HCT116 (cell line): Measurements from ENCODE around the gene ITIH4. TPM values are rescaled to one million over a fixed set of nuclear protein-coding genes. Genes with fewer than 3 reads are reported as not detected.

ENCODE experiments used
- ATAC-seq: fragments of 200-7000 bp; cut with Tn5 transposase; 2 replicates; pipeline ENCODE4 v1.9.1; 2020; ENCODE audit warnings: mild to moderate bottlenecking, moderate library complexity
- BruUV-seq: library from RNA; stranded (reverse); fragments of 400-500 nt; replicated peaks from 2 replicates; lab custom pipeline; 2021; lab: Mats Ljungman, UMichigan
- CTCF ChIA-PET: fragments of 300-600 bp; sonication (Branson Sonifier 250); formaldehyde crosslinking; loops from one replicate; lab custom pipeline; 2021; ENCODE audit warnings: antibody characterized with exemption; lab: Charles Lee
- POLR2A ChIA-PET: fragments of 300-600, 350-600 bp; sonication (Branson Sonifier 250); formaldehyde crosslinking; loops from one replicate; lab custom pipeline; 2021; ENCODE audit warnings: antibody characterized with exemption; lab: Charles Lee
- RAD21 ChIA-PET, 2 experiments: fragments of 300-600 bp; sonication (Branson Sonifier 250); formaldehyde crosslinking; loops; one replicate each; lab custom pipeline; 2023; ENCODE audit warnings: low total read pairs in 2 of 2; ENCODE audit not compliant: uncharacterized antibody in 2 of 2, unreplicated experiment in 2 of 2, low non-redundant PET in 1 of 2; lab: Charles Lee
- DNase-seq: peaks from one replicate; pipeline ENCODE4 v3.0.0-alpha.2; 2010; ENCODE audit warnings: low read depth, low spot score
- H2AFZ ChIP-seq: fragments of 200-600 bp; shearing (Covaris generic), sonication (generic); 2 replicates; pipeline ENCODE4 v1.6.1; 2017; ENCODE audit warnings: low read depth, mixed run types, mixed read lengths, antibody characterized with exemption, low read length; ENCODE audit not compliant: poor library complexity, severe bottlenecking
- H3K27ac ChIP-seq: 2 replicates; pipeline ENCODE4 v1.5.1; 2012; ENCODE audit warnings: low read depth, low read length
- H3K27me3 ChIP-seq: fragments of 200-600 bp; sonication (generic); 2 replicates; pipeline ENCODE4 v1.6.1; 2016; ENCODE audit warnings: mixed run types, low read length, mixed read lengths; ENCODE audit not compliant: insufficient read depth
- H3K36me3 ChIP-seq, 2 experiments: fragments of 200-500 bp in 1 of 2; fragments of 200-600 bp in 1 of 2; sonication (Bioruptor generic) in 1 of 2; sonication (generic) in 1 of 2; 2 replicates each; pipeline versions ENCODE4 v1.5.1 to v1.6.1; 2014 to 2016; ENCODE audit warnings: low read length in 2 of 2, inconsistent platforms in 1 of 2, mixed read lengths in 1 of 2, mixed run types in 1 of 2; ENCODE audit not compliant: insufficient read depth in 2 of 2, control insufficient read depth in 1 of 2
- H3K4me1 ChIP-seq, 2 experiments: fragments of 200-600 bp in 1 of 2; sonication (generic) in 1 of 2; 2 replicates each; pipeline versions ENCODE4 v1.5.1 to v1.6.1; 2012 to 2017; ENCODE audit warnings: low read length in 2 of 2, inconsistent platforms in 1 of 2, mild to moderate bottlenecking in 1 of 2, mixed read lengths in 1 of 2, mixed run types in 1 of 2, moderate library complexity in 1 of 2; ENCODE audit not compliant: insufficient read depth in 2 of 2, control insufficient read depth in 1 of 2
- H3K4me2 ChIP-seq: fragments of 200-600 bp; sonication (generic); 2 replicates; pipeline ENCODE4 v1.6.1; 2017; ENCODE audit warnings: mixed run types, low read length, mixed read lengths
- H3K4me3 ChIP-seq, 2 experiments: fragments of 200-600 bp in 1 of 2; sonication (generic) in 1 of 2; replicated peaks in 1 of 2; 2 replicates each; pipeline ENCODE4 v1.5.1; 2011 to 2016; ENCODE audit warnings: low read length in 2 of 2, control low read depth in 1 of 2, low read depth in 1 of 2, mild to moderate bottlenecking in 1 of 2, mixed read lengths in 1 of 2, mixed run types in 1 of 2
- H3K79me2 ChIP-seq: fragments of 200-600 bp; sonication (generic); 2 replicates; pipeline ENCODE4 v1.6.1; 2017; ENCODE audit warnings: mild to moderate bottlenecking, mixed run types, low read length, moderate library complexity, mixed read lengths; ENCODE audit not compliant: insufficient read depth
- H3K9ac ChIP-seq: fragments of 200-600 bp; sonication (generic); 2 replicates; pipeline ENCODE4 v1.6.1; 2016; ENCODE audit warnings: low read length, mixed read lengths
- H3K9me2 ChIP-seq: fragments of 200-600 bp; sonication (generic), shearing (Covaris generic); 2 replicates; pipeline ENCODE4 v1.6.1; 2017; ENCODE audit warnings: mixed run types, mild to moderate bottlenecking, moderate library complexity; ENCODE audit not compliant: insufficient read depth
- H3K9me3 ChIP-seq, 2 experiments: fragments of 200-500 bp in 1 of 2; fragments of 200-600 bp in 1 of 2; sonication (Bioruptor generic) in 1 of 2; sonication (generic) in 1 of 2; 2 replicates each; pipeline ENCODE4 v1.6.1; 2014 to 2017; ENCODE audit warnings: low read length in 2 of 2, mixed read lengths in 2 of 2, inconsistent platforms in 1 of 2, low read depth in 1 of 2, mild to moderate bottlenecking in 1 of 2, mixed run types in 1 of 2, moderate library complexity in 1 of 2; ENCODE audit not compliant: control insufficient read depth in 1 of 2, insufficient read depth in 1 of 2
- H4K20me1 ChIP-seq: fragments of 200-600 bp; sonication (generic), shearing (Covaris generic); 2 replicates; pipeline ENCODE4 v1.6.1; 2017; ENCODE audit warnings: mixed run types, mild to moderate bottlenecking, moderate library complexity; ENCODE audit not compliant: insufficient read depth
- CEBPB ChIP-seq: IDR thresholded peaks from 2 replicates; pipeline ENCODE4 v1.6.1; 2012; ENCODE audit warnings: low read depth
- EGR1 ChIP-seq: IDR thresholded peaks from 2 replicates; pipeline ENCODE4 v1.6.1; 2012; ENCODE audit warnings: low read depth
- ELF1 ChIP-seq: IDR thresholded peaks from 2 replicates; pipeline ENCODE4 v1.6.1; 2012; ENCODE audit warnings: low read depth, borderline replicate concordance
- JUND ChIP-seq: IDR thresholded peaks from 2 replicates; pipeline ENCODE4 v1.6.1; 2012
- POLR2AphosphoS5 ChIP-seq: IDR thresholded peaks from 2 replicates; pipeline ENCODE4 v1.6.1; 2011; ENCODE audit warnings: mild to moderate bottlenecking, low read depth, low read length, moderate library complexity
- RAD21 ChIP-seq: IDR thresholded peaks from 2 replicates; pipeline ENCODE4 v1.6.1; 2012; ENCODE audit warnings: low read depth, mild to moderate bottlenecking
- SIN3A ChIP-seq: IDR thresholded peaks from 2 replicates; pipeline ENCODE4 v1.6.1; 2012; ENCODE audit warnings: low read depth
- SRF ChIP-seq: IDR thresholded peaks from 2 replicates; pipeline ENCODE4 v1.6.1; 2012; ENCODE audit warnings: low read depth
- YY1 ChIP-seq: IDR thresholded peaks from 2 replicates; pipeline ENCODE4 v1.6.1; 2011; ENCODE audit warnings: low read length, low read depth, moderate library complexity, mild to moderate bottlenecking; ENCODE audit not compliant: insufficient replicate concordance; ENCODE audit errors: extremely low read depth
- ZFX ChIP-seq: fragments of 450-650 bp; IDR thresholded peaks from 2 replicates; pipeline ENCODE4 v1.6.1; 2017
- intact Hi-C: fragments of 100-400 bp; cut with micrococcal nuclease; formaldehyde crosslinking; loops from 2 replicates; pipeline ENCODE4 v1.10.0; 2022
- total RNA-seq: library from RNA; stranded (reverse); gene quantifications from one replicate; pipeline ENCODE4 v1.2.1, GENCODE V29; 2021; ENCODE audit not compliant: unreplicated experiment
- TF ChIP-seq, protein P1 (sequence below), 3 experiments: fragments of 200-600 bp in 1 of 3; sonication (generic) in 1 of 3; IDR thresholded peaks in 2 of 3; conservative IDR thresholded peaks in 1 of 3; 2 replicates each; pipeline ENCODE4 v1.5.1; 2012 to 2017; ENCODE audit warnings: low read depth in 2 of 3, low read length in 2 of 3, antibody characterized with exemption in 1 of 3, borderline replicate concordance in 1 of 3, control low read depth in 1 of 3, mild to moderate bottlenecking in 1 of 3, mixed read lengths in 1 of 3, mixed run types in 1 of 3, moderate library complexity in 1 of 3; ENCODE audit not compliant: insufficient read depth in 1 of 3
- TF ChIP-seq, protein P2 (sequence below): IDR thresholded peaks from 2 replicates; pipeline ENCODE4 v1.6.1; 2012
- TF ChIP-seq, protein P3 (sequence below): IDR thresholded peaks from 2 replicates; pipeline ENCODE4 v1.6.1; 2012
- TF ChIP-seq, protein P4 (sequence below): IDR thresholded peaks from 2 replicates; pipeline ENCODE4 v1.6.1; 2012; ENCODE audit warnings: low read depth

The ITIH4 gene
- total RNA-seq, 1 experiment from 2014 or later: 4.1 TPM

DNA sequence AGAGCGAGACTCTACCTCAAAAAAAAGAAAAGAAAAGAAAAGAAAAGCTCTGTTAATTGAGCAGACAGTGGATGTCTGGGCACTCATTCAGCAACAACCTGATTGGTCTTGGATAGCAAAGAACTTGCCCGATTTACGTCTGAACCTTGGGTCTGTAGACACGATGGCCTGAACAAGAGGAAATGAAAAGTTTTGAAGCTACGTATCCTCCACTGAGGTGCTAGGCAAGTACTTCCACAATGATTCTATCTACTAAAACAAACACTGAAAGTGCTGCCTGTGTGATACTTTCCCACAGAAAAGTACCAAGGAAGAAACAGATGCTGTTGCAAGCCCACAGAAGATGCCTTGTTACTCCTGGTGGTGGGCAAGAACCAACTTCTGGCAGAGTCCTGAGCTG, 26.2 kb upstream of the ITIH4 start (continued):
- no peak for TF ChIP-seq POLR2AphosphoS5
- TF ChIP-seq, protein P1, sequence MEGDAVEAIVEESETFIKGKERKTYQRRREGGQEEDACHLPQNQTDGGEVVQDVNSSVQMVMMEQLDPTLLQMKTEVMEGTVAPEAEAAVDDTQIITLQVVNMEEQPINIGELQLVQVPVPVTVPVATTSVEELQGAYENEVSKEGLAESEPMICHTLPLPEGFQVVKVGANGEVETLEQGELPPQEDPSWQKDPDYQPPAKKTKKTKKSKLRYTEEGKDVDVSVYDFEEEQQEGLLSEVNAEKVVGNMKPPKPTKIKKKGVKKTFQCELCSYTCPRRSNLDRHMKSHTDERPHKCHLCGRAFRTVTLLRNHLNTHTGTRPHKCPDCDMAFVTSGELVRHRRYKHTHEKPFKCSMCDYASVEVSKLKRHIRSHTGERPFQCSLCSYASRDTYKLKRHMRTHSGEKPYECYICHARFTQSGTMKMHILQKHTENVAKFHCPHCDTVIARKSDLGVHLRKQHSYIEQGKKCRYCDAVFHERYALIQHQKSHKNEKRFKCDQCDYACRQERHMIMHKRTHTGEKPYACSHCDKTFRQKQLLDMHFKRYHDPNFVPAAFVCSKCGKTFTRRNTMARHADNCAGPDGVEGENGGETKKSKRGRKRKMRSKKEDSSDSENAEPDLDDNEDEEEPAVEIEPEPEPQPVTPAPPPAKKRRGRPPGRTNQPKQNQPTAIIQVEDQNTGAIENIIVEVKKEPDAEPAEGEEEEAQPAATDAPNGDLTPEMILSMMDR (IDR thresholded peaks at IDR 0.05 in 2 of 3, conservative IDR thresholded peaks at IDR 0.05 in 1 of 3; ENCODE audit: borderline replicate concordance in 1 of 3, insufficient read depth in 1 of 3, low read depth in 2 of 3, low read length in 2 of 3): no peak
- TF ChIP-seq EGR1: no peak
- no peak for TF ChIP-seq ZFX
- TF ChIP-seq SRF: no peak
- TF ChIP-seq RAD21: no peak
- TF ChIP-seq, protein P2, sequence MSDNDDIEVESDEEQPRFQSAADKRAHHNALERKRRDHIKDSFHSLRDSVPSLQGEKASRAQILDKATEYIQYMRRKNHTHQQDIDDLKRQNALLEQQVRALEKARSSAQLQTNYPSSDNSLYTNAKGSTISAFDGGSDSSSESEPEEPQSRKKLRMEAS: no peak
- TF ChIP-seq, protein P3, sequence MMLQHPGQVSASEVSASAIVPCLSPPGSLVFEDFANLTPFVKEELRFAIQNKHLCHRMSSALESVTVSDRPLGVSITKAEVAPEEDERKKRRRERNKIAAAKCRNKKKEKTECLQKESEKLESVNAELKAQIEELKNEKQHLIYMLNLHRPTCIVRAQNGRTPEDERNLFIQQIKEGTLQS: no peak
- TF ChIP-seq CEBPB: no peak
- TF ChIP-seq, all 23 proteins: peak for 0

DNA sequence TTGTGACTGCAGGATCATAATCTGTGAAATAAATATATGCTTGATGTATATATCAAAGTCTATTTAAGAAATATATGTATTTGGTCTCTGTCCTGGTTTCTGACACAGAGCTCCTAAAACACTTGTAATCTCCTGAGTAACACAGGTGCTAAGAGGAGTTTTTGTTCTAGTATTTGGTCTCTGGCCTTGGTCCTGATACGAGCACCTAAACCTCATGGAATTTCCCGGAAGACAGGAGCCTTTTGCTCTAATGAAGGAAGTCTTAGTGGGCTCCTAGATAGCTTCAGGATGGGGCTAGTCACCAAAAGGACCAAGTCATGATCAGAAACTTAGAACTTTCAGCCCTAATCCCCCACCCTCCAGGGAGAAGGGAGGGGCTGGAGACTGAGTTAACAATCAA, 23.5 kb upstream of the ITIH4 start:
- no peak overlapping the region for H2AFZ ChIP-seq
- no peaks in the 10 kb centered on the region for H3K4me1 ChIP-seq
- no peak overlapping the region for H3K4me2 ChIP-seq
- ChIA-PET POLR2A (no interaction called here), CTCF (interaction anchor here (1.1 to 1.6 kb wide), 2 partner anchors 10 to 257 kb away, joined by 3 read pairs; no protein-coding TSS in a partner anchor), RAD21 (no interaction called here)
- H3K27ac ChIP-seq: no peak overlapping the region
- intact Hi-C loops: loop anchor here (5.0 kb wide), 1 partner anchor 343 kb away; no protein-coding TSS in a partner anchor
- DNase-seq (no peak), ATAC-seq (no peak)
- no peak overlapping the region for H3K9ac ChIP-seq
- H3K79me2 ChIP-seq: no peaks in the 10 kb centered on the region
- peaks cover 0 to 4% of the 10 kb centered on the region in 2 experiments; a peak in 1 of 4 replicates for H3K36me3 ChIP-seq
- no peaks in the 10 kb centered on the region for H4K20me1 ChIP-seq
- no peaks in the 10 kb centered on the region for H3K9me3 ChIP-seq
- no peaks in the 10 kb centered on the region for H3K9me2 ChIP-seq
- H3K4me3 ChIP-seq: no peak overlapping the region
- TF ChIP-seq ELF1: no peak
- TF ChIP-seq JUND: no peak
- no peak for TF ChIP-seq SIN3A
- no peak for TF ChIP-seq POLR2AphosphoS5
- TF ChIP-seq YY1: no peak
- TF ChIP-seq, protein P4, sequence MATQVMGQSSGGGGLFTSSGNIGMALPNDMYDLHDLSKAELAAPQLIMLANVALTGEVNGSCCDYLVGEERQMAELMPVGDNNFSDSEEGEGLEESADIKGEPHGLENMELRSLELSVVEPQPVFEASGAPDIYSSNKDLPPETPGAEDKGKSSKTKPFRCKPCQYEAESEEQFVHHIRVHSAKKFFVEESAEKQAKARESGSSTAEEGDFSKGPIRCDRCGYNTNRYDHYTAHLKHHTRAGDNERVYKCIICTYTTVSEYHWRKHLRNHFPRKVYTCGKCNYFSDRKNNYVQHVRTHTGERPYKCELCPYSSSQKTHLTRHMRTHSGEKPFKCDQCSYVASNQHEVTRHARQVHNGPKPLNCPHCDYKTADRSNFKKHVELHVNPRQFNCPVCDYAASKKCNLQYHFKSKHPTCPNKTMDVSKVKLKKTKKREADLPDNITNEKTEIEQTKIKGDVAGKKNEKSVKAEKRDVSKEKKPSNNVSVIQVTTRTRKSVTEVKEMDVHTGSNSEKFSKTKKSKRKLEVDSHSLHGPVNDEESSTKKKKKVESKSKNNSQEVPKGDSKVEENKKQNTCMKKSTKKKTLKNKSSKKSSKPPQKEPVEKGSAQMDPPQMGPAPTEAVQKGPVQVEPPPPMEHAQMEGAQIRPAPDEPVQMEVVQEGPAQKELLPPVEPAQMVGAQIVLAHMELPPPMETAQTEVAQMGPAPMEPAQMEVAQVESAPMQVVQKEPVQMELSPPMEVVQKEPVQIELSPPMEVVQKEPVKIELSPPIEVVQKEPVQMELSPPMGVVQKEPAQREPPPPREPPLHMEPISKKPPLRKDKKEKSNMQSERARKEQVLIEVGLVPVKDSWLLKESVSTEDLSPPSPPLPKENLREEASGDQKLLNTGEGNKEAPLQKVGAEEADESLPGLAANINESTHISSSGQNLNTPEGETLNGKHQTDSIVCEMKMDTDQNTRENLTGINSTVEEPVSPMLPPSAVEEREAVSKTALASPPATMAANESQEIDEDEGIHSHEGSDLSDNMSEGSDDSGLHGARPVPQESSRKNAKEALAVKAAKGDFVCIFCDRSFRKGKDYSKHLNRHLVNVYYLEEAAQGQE: peak; percentile 41
- no peaks in the 10 kb centered on the region for H3K27me3 ChIP-seq
- BruUV-seq: no TSS peak
